ENCODE measurements around the gene GYS1.

- TF ChIP-seq, protein P1, sequence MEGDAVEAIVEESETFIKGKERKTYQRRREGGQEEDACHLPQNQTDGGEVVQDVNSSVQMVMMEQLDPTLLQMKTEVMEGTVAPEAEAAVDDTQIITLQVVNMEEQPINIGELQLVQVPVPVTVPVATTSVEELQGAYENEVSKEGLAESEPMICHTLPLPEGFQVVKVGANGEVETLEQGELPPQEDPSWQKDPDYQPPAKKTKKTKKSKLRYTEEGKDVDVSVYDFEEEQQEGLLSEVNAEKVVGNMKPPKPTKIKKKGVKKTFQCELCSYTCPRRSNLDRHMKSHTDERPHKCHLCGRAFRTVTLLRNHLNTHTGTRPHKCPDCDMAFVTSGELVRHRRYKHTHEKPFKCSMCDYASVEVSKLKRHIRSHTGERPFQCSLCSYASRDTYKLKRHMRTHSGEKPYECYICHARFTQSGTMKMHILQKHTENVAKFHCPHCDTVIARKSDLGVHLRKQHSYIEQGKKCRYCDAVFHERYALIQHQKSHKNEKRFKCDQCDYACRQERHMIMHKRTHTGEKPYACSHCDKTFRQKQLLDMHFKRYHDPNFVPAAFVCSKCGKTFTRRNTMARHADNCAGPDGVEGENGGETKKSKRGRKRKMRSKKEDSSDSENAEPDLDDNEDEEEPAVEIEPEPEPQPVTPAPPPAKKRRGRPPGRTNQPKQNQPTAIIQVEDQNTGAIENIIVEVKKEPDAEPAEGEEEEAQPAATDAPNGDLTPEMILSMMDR (IDR thresholded peaks at IDR 0.05 in 4 of 5, conservative IDR thresholded peaks at IDR 0.05 in 1 of 5) = no peak
- TF ChIP-seq POLR2A (IDR thresholded peaks at IDR 0.05) = no peak
Measured at GRCh38 chr19:48922548-48923490, 70.3 kb downstream of the GYS1 start.

Measured in gastrocnemius medialis (tissue), 4 donors.